HepG2 (cell line): Measurements from ENCODE around the gene NOSIP. TPM values are rescaled to one million over a fixed set of nuclear protein-coding genes. Genes with fewer than 3 reads are reported as not detected.

Experiments
- ATAC-seq: fragments of 200-7000 bp; cut with Tn5 transposase; 3 replicates; pipeline ENCODE4 v1.9.1; 2020; ENCODE audit warnings: mild to moderate bottlenecking, moderate library complexity
- BruUV-seq: library from RNA; stranded (reverse); fragments of 400-500 nt; replicated peaks from 2 replicates; lab custom pipeline; 2021; lab: Mats Ljungman, UMichigan
- CTCF ChIA-PET: fragments of 300-600 bp; formaldehyde crosslinking; extraction: SDS; loops from one replicate; lab custom pipeline; 2021; ENCODE audit warnings: low total read pairs, inconsistent platforms, low intra/inter-chr PET ratio; lab: Yijun Ruan, JAX
- POLR2A ChIA-PET: fragments of 350-600 bp; sonication (Branson Sonifier 250); formaldehyde crosslinking; loops from one replicate; lab custom pipeline; 2020; ENCODE audit warnings: antibody characterized with exemption, inconsistent platforms; lab: Yijun Ruan, JAX
- DNase-seq: peaks from one replicate; pipeline ENCODE4 v3.0.0-alpha.2; 2015; ENCODE audit warnings: low spot score
- FAIRE-seq: peaks from 3 replicates; lab custom pipeline; 2011; peaks lifted over from hg19 to GRCh38; lab: Jason Lieb, UNC
- H2AFZ ChIP-seq: one replicate; pipeline ENCODE4 v1.6.1; 2011; ENCODE audit warnings: low read length, inconsistent platforms
- H3K27ac ChIP-seq: fragments of 300-600 bp; 3 replicates; pipeline ENCODE4 v1.8.0; 2011; ENCODE audit warnings: mixed run types, mild to moderate bottlenecking, mixed read lengths, low read length, inconsistent platforms; ENCODE audit not compliant: insufficient read depth; ENCODE audit errors: extremely low read length
- H3K27me3 ChIP-seq, 2 experiments: fragments of 200-600 bp in 1 of 2; 2 replicates in 1 of 2; 3 replicates in 1 of 2; pipeline versions ENCODE4 v1.6.0 to v1.8.0; 2011; ENCODE audit warnings: low read length in 2 of 2, mild to moderate bottlenecking in 2 of 2, moderate library complexity in 2 of 2, inconsistent platforms in 1 of 2; ENCODE audit not compliant: insufficient read depth in 2 of 2, control insufficient read depth in 1 of 2
- H3K36me3 ChIP-seq, 2 experiments: fragments of 200-600 bp in 1 of 2; replicated peaks in 1 of 2; 2 replicates in 1 of 2; 3 replicates in 1 of 2; pipeline versions ENCODE4 v1.5.1 to v1.8.0; 2011; ENCODE audit warnings: low read length in 2 of 2, inconsistent platforms in 1 of 2; ENCODE audit not compliant: insufficient read depth in 2 of 2, control insufficient read depth in 1 of 2
- H3K4me1 ChIP-seq: 2 replicates; pipeline ENCODE4 v1.5.1; 2012; ENCODE audit warnings: low read length, inconsistent platforms; ENCODE audit not compliant: insufficient read depth
- H3K4me2 ChIP-seq: 2 replicates; pipeline ENCODE4 v1.6.0; 2011; ENCODE audit warnings: low read depth, low read length, inconsistent platforms
- H3K4me3 ChIP-seq, 3 experiments: fragments of 200-600 bp in 1 of 3; sonication (generic), shearing (Covaris generic) in 1 of 3; replicated peaks in 1 of 3; 2 replicates each; pipeline ENCODE4 v1.5.1; 2011 to 2016; ENCODE audit warnings: low read length in 3 of 3, inconsistent platforms in 2 of 3, low read depth in 2 of 3, mild to moderate bottlenecking in 2 of 3, control low read depth in 1 of 3, mixed read lengths in 1 of 3; ENCODE audit not compliant: insufficient read depth in 1 of 3
- H3K79me2 ChIP-seq: one replicate; pipeline ENCODE4 v1.6.1; 2011; ENCODE audit warnings: low read length, inconsistent platforms; ENCODE audit not compliant: insufficient read depth
- H3K9ac ChIP-seq: 2 replicates; pipeline ENCODE4 v1.6.0; 2011; ENCODE audit warnings: mild to moderate bottlenecking, low read depth, low read length, inconsistent platforms; ENCODE audit not compliant: insufficient read depth
- H3K9me3 ChIP-seq: 2 replicates; pipeline ENCODE4 v1.5.1; 2012; ENCODE audit warnings: mild to moderate bottlenecking, low read length
- H4K20me1 ChIP-seq: 2 replicates; pipeline ENCODE4 v1.6.0; 2011; ENCODE audit warnings: inconsistent platforms, mild to moderate bottlenecking, low read length, moderate library complexity; ENCODE audit not compliant: insufficient read depth
- ERF ChIP-seq: IDR thresholded peaks from 2 replicates; pipeline ENCODE4 v1.6.1; 2018; ENCODE audit warnings: missing biosample characterization, missing genetic modification reagents
- KDM4B ChIP-seq: sonication (generic); formaldehyde crosslinking; IDR thresholded peaks from 2 replicates; pipeline ENCODE4 v1.4.0; 2020; ENCODE audit warnings: missing genetic modification reagents
- KLF13 ChIP-seq: sonication (generic); formaldehyde crosslinking; IDR thresholded peaks from 2 replicates; pipeline ENCODE4 v1.4.0; 2020; ENCODE audit warnings: mild to moderate bottlenecking, missing genetic modification reagents
- MXD1 ChIP-seq: sonication (generic); formaldehyde crosslinking; IDR thresholded peaks from 2 replicates; pipeline ENCODE4 v1.4.0; 2020; ENCODE audit warnings: mild to moderate bottlenecking, missing genetic modification reagents
- NFE2 ChIP-seq: sonication (generic); formaldehyde crosslinking; IDR thresholded peaks from 2 replicates; pipeline ENCODE4 v1.4.0; 2020; ENCODE audit warnings: missing genetic modification reagents
- PRPF4 ChIP-seq: fragments of 200-400 bp; formaldehyde crosslinking; IDR thresholded peaks from 2 replicates; pipeline ENCODE4 v1.6.1; 2016; ENCODE audit warnings: low read length, low read depth; ENCODE audit not compliant: poor library complexity, severe bottlenecking
- RFX3 ChIP-seq: IDR thresholded peaks from 2 replicates; pipeline ENCODE4 v1.6.1; 2016; ENCODE audit warnings: missing biosample characterization, missing genetic modification reagents
- THAP11 ChIP-seq: IDR thresholded peaks from 2 replicates; pipeline ENCODE4 v1.6.1; 2016; ENCODE audit warnings: missing biosample characterization, missing genetic modification reagents
- ZBTB2 ChIP-seq: sonication (generic); formaldehyde crosslinking; IDR thresholded peaks from 2 replicates; pipeline ENCODE4 v1.8.0; 2022; ENCODE audit warnings: low read depth, missing genetic modification reagents
- ZBTB38 ChIP-seq: sonication (generic); formaldehyde crosslinking; IDR thresholded peaks from 2 replicates; pipeline ENCODE4 v1.5.1; 2020; ENCODE audit warnings: mild to moderate bottlenecking, missing genetic modification reagents
- ZNF280D ChIP-seq: sonication (generic); formaldehyde crosslinking; IDR thresholded peaks from 2 replicates; pipeline ENCODE4 v1.5.1; 2020; ENCODE audit warnings: mild to moderate bottlenecking, missing genetic modification reagents
- ZNF460 ChIP-seq: sonication (generic); formaldehyde crosslinking; IDR thresholded peaks from 2 replicates; pipeline ENCODE4 v1.5.1; 2020; ENCODE audit warnings: missing genetic modification reagents, mild to moderate bottlenecking, borderline replicate concordance
- ZNF616 ChIP-seq: sonication (generic); formaldehyde crosslinking; IDR thresholded peaks from 2 replicates; pipeline ENCODE4 v1.5.0; 2020; ENCODE audit warnings: low read depth, mild to moderate bottlenecking, missing genetic modification reagents
- ZNF720 ChIP-seq: sonication (generic); formaldehyde crosslinking; IDR thresholded peaks from 2 replicates; pipeline ENCODE4 v1.4.0; 2020; ENCODE audit warnings: missing genetic modification reagents
- ZNF784 ChIP-seq: sonication (generic); formaldehyde crosslinking; IDR thresholded peaks from 2 replicates; pipeline ENCODE4 v1.5.1; 2020; ENCODE audit warnings: missing genetic modification reagents, mild to moderate bottlenecking, borderline replicate concordance
- ZNF800 ChIP-seq: sonication (generic); formaldehyde crosslinking; IDR thresholded peaks from 2 replicates; pipeline ENCODE4 v1.4.0; 2020; ENCODE audit warnings: missing genetic modification reagents
- WGBS: methylation state at CpG from one replicate; pipeline ENCODE4 v1.1.6; 2017; ENCODE audit warnings: low lambda C conversion rate; 5-methylcytosine and 5-hydroxymethylcytosine counted together
- in situ Hi-C: cut with HindIII; loops from 2 replicates; pipeline ENCODE4 v1.10.0; 2017; ENCODE audit warnings: low pct_unique_long_range_greater_than_20kb; ENCODE audit not compliant: extremely low pct_ligation_motif_present
- intact Hi-C: fragments of 100-400 bp; cut with micrococcal nuclease; formaldehyde crosslinking; loops from one replicate; pipeline ENCODE4 v1.10.0; 2022; ENCODE audit not compliant: unreplicated experiment
- polyA plus RNA-seq, 8 experiments: library from polyadenylated mRNA; depleted of rRNA in 3 of 8; stranded (reverse) in 7 of 8; unstranded in 1 of 8; fragments of >200 nt; fragmentation: Illumina TruSeq in 4 of 8; extraction: Trizol in 4 of 8; gene quantifications; 2 replicates each; pipeline versions ENCODE4 v1.2.1 to v1.2.3, GENCODE V29; 2011 to 2016; ENCODE audit warnings: low read depth in 4 of 8, missing spikeins in 1 of 8, mixed read lengths in 1 of 8; ENCODE audit not compliant: insufficient read depth in 1 of 8
- total RNA-seq, 5 experiments: library from RNA; depleted of rRNA; stranded (reverse); fragments of >200 nt; fragmentation: Illumina TruSeq; extraction: Trizol; gene quantifications; 2 replicates each; pipeline ENCODE4 v1.2.3, GENCODE V29; 2016; ENCODE audit warnings: low read depth in 1 of 5

The NOSIP gene
- total and polyA plus RNA-seq, 2 of the 13 experiments (the other 11 are each of a cell fraction or from before 2014, with no cell fraction given) = 54.3 to 78.0 TPM

GRCh38 chr19:49592486-49593232 is 12.3 kb upstream of the NOSIP start:
- ChIA-PET CTCF (no interaction called here), POLR2A (interaction anchor here (1.1 to 4.2 kb wide), 6 partner anchors 12 to 84 kb away, joined by 5 to 58 read pairs (median 12); partner anchors contain the start of genes NOSIP, PRMT1, PRRG2 and RRAS)
- H3K36me3 ChIP-seq = peaks cover 1 to 14% of the 10 kb centered on the region in 2 experiments; a peak in 4 of 5 replicates
- 76% methylated on average over 28 of the region's 28 CpGs for WGBS
- H3K4me3 ChIP-seq = peak overlapping the region; percentile 89 to 97 (median 91)
- H2AFZ ChIP-seq = no peak overlapping the region
- peaks cover 28% of the 10 kb centered on the region for H3K4me1 ChIP-seq
- FAIRE-seq = no peak
- DNase-seq = no peak
- H3K79me2 ChIP-seq = peaks cover 15% of the 10 kb centered on the region
- no peak for ATAC-seq
- H3K4me2 ChIP-seq = peak overlapping the region; percentile 86
- intact Hi-C loops = no loop called here
- H3K27me3 ChIP-seq = no peaks in the 10 kb centered on the region; a peak in 1 of 5 replicates
- peak overlapping the region; percentile 76 for H3K9ac ChIP-seq
- 0 out of 2 replicates have a peak, but pooled peaks cover 5% of the 10 kb centered on the region for H4K20me1 ChIP-seq
- no TSS peak for BruUV-seq
- peak overlapping the region; percentile 77 for H3K27ac ChIP-seq
- in situ Hi-C loops = loop anchor here (10.0 kb wide), 1 partner anchor 82 kb away; the partner anchor contains the start of gene PRMT1
- H3K9me3 ChIP-seq = no peaks in the 10 kb centered on the region
- no peak for TF ChIP-seq RFX3 (CRISPR knock-in tag)
- TF ChIP-seq NFE2 (CRISPR knock-in tag) = no peak
- TF ChIP-seq ZBTB38 (CRISPR knock-in tag) = peak; percentile 59; the same call in 1 of the 2 replicates
- TF ChIP-seq ZNF280D (CRISPR knock-in tag) = no peak
- TF ChIP-seq ZNF616 = 0 out of 2 replicates have a peak, but pooled peaks have one; percentile 5
- no peak for TF ChIP-seq KLF13 (CRISPR knock-in tag)
- peak; percentile 39 for TF ChIP-seq PRPF4
- no peak for TF ChIP-seq ERF
- no peak for TF ChIP-seq ZNF460 (CRISPR knock-in tag)
- TF ChIP-seq KDM4B (CRISPR knock-in tag) = no peak
- TF ChIP-seq ZBTB2 = no peak
- TF ChIP-seq MXD1 (CRISPR knock-in tag) = no peak
- no peak for TF ChIP-seq ZNF800 (CRISPR knock-in tag)
- TF ChIP-seq ZNF784 (CRISPR knock-in tag) = no peak
- no peak for TF ChIP-seq THAP11 (CRISPR knock-in tag)
- TF ChIP-seq ZNF720 (CRISPR knock-in tag) = no peak
